ENCODE data around the gene ZBTB7C.

The ZBTB7C gene

GRCh38 chr18:48295586-48296311 is 113.4 kb downstream of the ZBTB7C start:
- DNase-seq (ENCODE audit: extremely low spot score) = peak; percentile 16
- ChIA-PET POLR2A (no interaction called here), CTCF (interaction anchor here (0.6 to 1.4 kb wide), 5 partner anchors 9 to 403 kb away, joined by 3 to 4 read pairs (median 4); no protein-coding TSS in a partner anchor)
- TF ChIP-seq BHLHE40 (IDR thresholded peaks at IDR 0.05; ENCODE audit: borderline replicate concordance) (no peak), ZNF384 (IDR thresholded peaks at IDR 0.05) (no peak), CTBP1 (IDR thresholded peaks at IDR 0.05; ENCODE audit: borderline replicate concordance) (no peak), NFRKB (IDR thresholded peaks at IDR 0.05) (no peak), L3MBTL2 (conservative IDR thresholded peaks at IDR 0.05) (no peak), ARNT (IDR thresholded peaks at IDR 0.05) (no peak), FOXK2 (IDR thresholded peaks at IDR 0.05) (no peak), HDGF (IDR thresholded peaks at IDR 0.05; ENCODE audit: borderline replicate concordance) (no peak), LEF1 (IDR thresholded peaks at IDR 0.05; ENCODE audit: borderline replicate concordance) (no peak), TARDBP (IDR thresholded peaks at IDR 0.05) (no peak), SP1 (IDR thresholded peaks at IDR 0.05) (no peak), FOXM1 (IDR thresholded peaks at IDR 0.05; ENCODE audit: borderline replicate concordance) (no peak), ELF4 (IDR thresholded peaks at IDR 0.05) (no peak), FOXA1 (IDR thresholded peaks at IDR 0.05) (no peak), SUZ12 (IDR thresholded peaks at IDR 0.05) (no peak)
- TF ChIP-seq, protein P1, sequence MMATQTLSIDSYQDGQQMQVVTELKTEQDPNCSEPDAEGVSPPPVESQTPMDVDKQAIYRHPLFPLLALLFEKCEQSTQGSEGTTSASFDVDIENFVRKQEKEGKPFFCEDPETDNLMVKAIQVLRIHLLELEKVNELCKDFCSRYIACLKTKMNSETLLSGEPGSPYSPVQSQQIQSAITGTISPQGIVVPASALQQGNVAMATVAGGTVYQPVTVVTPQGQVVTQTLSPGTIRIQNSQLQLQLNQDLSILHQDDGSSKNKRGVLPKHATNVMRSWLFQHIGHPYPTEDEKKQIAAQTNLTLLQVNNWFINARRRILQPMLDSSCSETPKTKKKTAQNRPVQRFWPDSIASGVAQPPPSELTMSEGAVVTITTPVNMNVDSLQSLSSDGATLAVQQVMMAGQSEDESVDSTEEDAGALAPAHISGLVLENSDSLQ (IDR thresholded peaks at IDR 0.05) = no peak

DNA sequence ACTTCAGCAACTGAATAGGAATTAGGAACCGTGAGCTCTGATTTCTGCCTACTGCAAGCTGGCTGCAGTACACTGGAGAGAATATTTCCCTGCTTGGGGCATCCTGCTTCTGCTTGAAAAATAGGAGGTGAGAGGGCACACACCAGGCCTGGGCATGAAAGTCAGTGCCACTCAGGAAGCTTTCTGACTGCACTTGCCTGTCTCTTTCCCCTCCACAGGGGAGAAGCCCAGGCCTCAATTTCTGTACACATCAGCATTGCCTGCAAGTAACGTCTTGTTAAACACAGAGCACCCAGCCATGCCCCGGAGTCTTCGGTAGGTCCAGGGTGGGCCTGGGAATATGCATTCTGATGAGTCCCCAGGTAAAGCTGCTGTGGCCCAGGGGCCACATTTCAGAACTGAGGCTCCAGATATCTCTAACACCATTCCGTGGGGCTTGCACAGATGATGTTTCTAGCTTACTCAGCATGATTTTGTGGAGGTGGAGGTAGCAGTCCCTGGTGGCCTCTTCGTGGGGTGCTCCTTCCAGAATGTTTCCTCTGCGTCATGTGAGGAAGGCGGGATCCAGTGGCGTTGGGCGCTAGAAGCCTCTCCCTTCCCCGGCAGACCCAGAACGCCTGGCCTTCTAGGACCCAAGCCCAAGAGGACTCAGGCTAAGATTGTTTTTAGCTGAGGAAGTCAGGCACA is 114.1 kb downstream of the ZBTB7C start:
- POLR2A ChIA-PET = no interaction called here
- DNase-seq (ENCODE audit: extremely low spot score) = no peak
- TF ChIP-seq L3MBTL2 (conservative IDR thresholded peaks at IDR 0.05) (no peak), FOXA1 (IDR thresholded peaks at IDR 0.05) (no peak), TARDBP (IDR thresholded peaks at IDR 0.05) (no peak), ELF4 (IDR thresholded peaks at IDR 0.05) (no peak), SUZ12 (IDR thresholded peaks at IDR 0.05) (no peak), ZNF384 (IDR thresholded peaks at IDR 0.05) (no peak), LEF1 (IDR thresholded peaks at IDR 0.05; ENCODE audit: borderline replicate concordance) (no peak), FOXM1 (IDR thresholded peaks at IDR 0.05; ENCODE audit: borderline replicate concordance) (no peak), NFRKB (IDR thresholded peaks at IDR 0.05) (no peak), SP1 (IDR thresholded peaks at IDR 0.05) (no peak)
- TF ChIP-seq, protein P1 (IDR thresholded peaks at IDR 0.05) = no peak
- CTCF ChIA-PET = interaction anchor here (0.6 to 1.4 kb wide), 4 partner anchors 10 to 404 kb away, joined by 3 to 4 read pairs (median 4); no protein-coding TSS in a partner anchor

- TF ChIP-seq, protein P1 (IDR thresholded peaks at IDR 0.05) = no peak
- TF ChIP-seq L3MBTL2 (conservative IDR thresholded peaks at IDR 0.05) (no peak), BHLHE40 (IDR thresholded peaks at IDR 0.05; ENCODE audit: borderline replicate concordance) (no peak), SUZ12 (IDR thresholded peaks at IDR 0.05) (no peak), NFRKB (IDR thresholded peaks at IDR 0.05) (no peak), SP1 (IDR thresholded peaks at IDR 0.05) (no peak), LEF1 (IDR thresholded peaks at IDR 0.05; ENCODE audit: borderline replicate concordance) (no peak), ZNF384 (IDR thresholded peaks at IDR 0.05) (no peak), ARNT (IDR thresholded peaks at IDR 0.05) (no peak), HDGF (IDR thresholded peaks at IDR 0.05; ENCODE audit: borderline replicate concordance) (no peak), FOXM1 (IDR thresholded peaks at IDR 0.05; ENCODE audit: borderline replicate concordance) (no peak)
- ChIA-PET CTCF (no interaction called here), POLR2A (no interaction called here)
- no peak for DNase-seq (ENCODE audit: extremely low spot score)
These were observed 115.0 kb downstream of the ZBTB7C start for GRCh38 chr18:48293954-48294898.

DNA sequence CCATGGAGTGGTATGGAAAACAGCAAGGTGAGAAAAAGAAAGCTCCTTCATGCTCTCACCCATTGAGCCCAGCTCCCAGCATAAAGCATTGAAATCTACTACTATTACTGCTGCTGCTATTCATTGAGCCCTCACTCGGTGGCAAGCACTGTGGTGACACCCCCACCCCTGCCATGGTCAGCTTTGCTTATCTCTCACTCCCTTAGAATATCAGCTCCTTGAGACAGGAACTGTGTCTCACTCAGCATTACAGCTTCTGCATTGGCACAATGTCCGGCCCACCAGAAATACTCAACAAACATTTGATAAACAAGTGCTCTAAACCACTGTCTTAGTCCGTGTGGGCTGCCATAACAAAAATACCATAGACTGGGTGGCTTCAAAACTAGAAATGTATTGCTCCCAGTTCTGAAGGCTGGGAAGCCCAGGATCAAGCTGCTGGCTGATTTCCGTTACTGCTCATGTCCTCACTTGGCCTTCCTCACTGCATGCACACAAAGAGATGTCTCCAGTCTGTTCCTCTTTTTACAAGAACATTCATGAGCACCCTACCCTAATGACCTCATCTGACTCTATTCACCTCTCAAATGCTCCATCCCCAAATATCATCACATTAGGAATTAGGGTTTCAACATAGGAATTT is 116.3 kb downstream of the ZBTB7C start:
- TF ChIP-seq BHLHE40 (IDR thresholded peaks at IDR 0.05; ENCODE audit: borderline replicate concordance) = no peak
- no peak for TF ChIP-seq ARNT (IDR thresholded peaks at IDR 0.05)
- no peak for TF ChIP-seq LEF1 (IDR thresholded peaks at IDR 0.05; ENCODE audit: borderline replicate concordance)
- TF ChIP-seq SUZ12 (IDR thresholded peaks at IDR 0.05) = no peak
- no peak for TF ChIP-seq ELF4 (IDR thresholded peaks at IDR 0.05)
- TF ChIP-seq HDGF (IDR thresholded peaks at IDR 0.05; ENCODE audit: borderline replicate concordance) = no peak
- no peak for TF ChIP-seq TARDBP (IDR thresholded peaks at IDR 0.05)
- TF ChIP-seq NFRKB (IDR thresholded peaks at IDR 0.05) = no peak
- no peak for TF ChIP-seq ZNF384 (IDR thresholded peaks at IDR 0.05)
- no peak for TF ChIP-seq CTBP1 (IDR thresholded peaks at IDR 0.05; ENCODE audit: borderline replicate concordance)
- ChIA-PET POLR2A (no interaction called here), CTCF (no interaction called here)
- DNase-seq (ENCODE audit: extremely low spot score) = no peak

DNA sequence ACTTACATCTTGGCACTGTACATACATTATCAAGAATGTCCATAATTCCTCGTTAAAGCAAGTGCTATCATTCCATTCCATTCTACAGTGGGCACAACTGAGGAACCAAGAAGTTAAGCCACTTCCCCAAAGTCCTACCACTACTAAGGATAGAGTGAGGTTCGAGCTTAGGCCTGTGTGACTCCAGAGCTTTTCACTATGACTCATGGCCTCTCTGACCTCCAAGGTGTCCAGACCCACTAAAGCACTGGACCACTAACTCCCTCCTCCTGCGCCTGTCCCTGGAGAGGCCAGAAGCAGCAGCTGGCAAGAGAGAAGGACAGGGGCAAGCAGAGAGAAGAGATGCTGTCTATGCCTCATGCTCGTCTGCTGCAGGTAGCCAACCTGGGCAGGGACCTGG is 117.0 kb downstream of the ZBTB7C start:
- CTCF ChIA-PET = no interaction called here
- POLR2A ChIA-PET = no interaction called here

More for the DNA sequence above, 117.0 kb downstream of the ZBTB7C start:
- TF ChIP-seq LEF1 (IDR thresholded peaks at IDR 0.05; ENCODE audit: borderline replicate concordance) (no peak), BHLHE40 (IDR thresholded peaks at IDR 0.05; ENCODE audit: borderline replicate concordance) (no peak), ELF4 (IDR thresholded peaks at IDR 0.05) (no peak), NFRKB (IDR thresholded peaks at IDR 0.05) (no peak), ZNF384 (IDR thresholded peaks at IDR 0.05) (no peak), SUZ12 (IDR thresholded peaks at IDR 0.05) (no peak), TARDBP (IDR thresholded peaks at IDR 0.05) (no peak), FOXK2 (IDR thresholded peaks at IDR 0.05) (no peak), L3MBTL2 (conservative IDR thresholded peaks at IDR 0.05) (no peak), HDGF (IDR thresholded peaks at IDR 0.05; ENCODE audit: borderline replicate concordance) (no peak), ARNT (IDR thresholded peaks at IDR 0.05) (no peak), FOXM1 (IDR thresholded peaks at IDR 0.05; ENCODE audit: borderline replicate concordance) (no peak), FOXA1 (IDR thresholded peaks at IDR 0.05) (no peak), SP1 (IDR thresholded peaks at IDR 0.05) (no peak), CTBP1 (IDR thresholded peaks at IDR 0.05; ENCODE audit: borderline replicate concordance) (no peak)
- TF ChIP-seq, protein P1 (IDR thresholded peaks at IDR 0.05) = no peak
- no peak for DNase-seq (ENCODE audit: extremely low spot score)
